Nephron (organoid): ENCODE data around the gene AGAP3.

ENCODE experiments used
- H3K27ac Mint-ChIP-seq, 3 experiments: 2 replicates each; pipeline ENCODE4 v1.8.0; 2020; ENCODE audit warnings: mixed read lengths in 3 of 3, mild to moderate bottlenecking in 2 of 3, moderate library complexity in 1 of 3
- H3K27me3 Mint-ChIP-seq: 2 replicates; pipeline ENCODE4 v1.8.0; 2021; ENCODE audit warnings: low read depth, mild to moderate bottlenecking, moderate library complexity, mixed read lengths
- H3K36me3 Mint-ChIP-seq: 2 replicates; pipeline ENCODE4 v1.8.0; 2020; ENCODE audit warnings: low read depth, mixed read lengths
- H3K4me1 Mint-ChIP-seq: 2 replicates; pipeline ENCODE4 v1.8.0; 2020; ENCODE audit warnings: mixed read lengths
- H3K4me3 Mint-ChIP-seq, 3 experiments: 2 replicates each; pipeline ENCODE4 v1.8.0; 2020; ENCODE audit warnings: mild to moderate bottlenecking in 3 of 3, mixed read lengths in 3 of 3, moderate library complexity in 2 of 3
- H3K9me3 Mint-ChIP-seq: 2 replicates; pipeline ENCODE4 v1.8.0; 2020; ENCODE audit warnings: mixed read lengths
- CTCF ChIP-seq, 3 experiments: fragments of 200-600 bp; sonication (generic); IDR thresholded peaks; one replicate each; pipeline ENCODE4 v1.5.0; 2021; ENCODE audit warnings: antibody characterized with exemption in 3 of 3; ENCODE audit not compliant: unreplicated experiment in 3 of 3

The AGAP3 gene

GRCh38 chr7:151056666-151057505 is 29.4 kb upstream of the AGAP3 start:
- Mint-ChIP-seq H3K27me3 (peaks cover 15% of the 10 kb centered on the region), H3K36me3 (peaks cover 5% of the 10 kb centered on the region), H3K27ac (peak overlapping the region; percentile 27 to 99 (median 97)), H3K9me3 (no peaks in the 10 kb centered on the region), H3K4me3 (peak overlapping the region; percentile 94 to 95 (median 94)), H3K4me1 (peaks cover 36% of the 10 kb centered on the region)
- TF ChIP-seq CTCF (IDR thresholded peaks at IDR 0.05; ENCODE audit: unreplicated experiment in 3 of 3): no peak

GRCh38 chr7:151057506-151057988 is 28.7 kb upstream of the AGAP3 start, which contains the start of gene CDK5:
Gene CDK5, minus strand, starts transcription at chr7:151057897. Its CDS starts 49 bp downstream, at chr7:151057848.
- no peak for TF ChIP-seq CTCF (IDR thresholded peaks at IDR 0.05; ENCODE audit: unreplicated experiment in 3 of 3)
- Mint-ChIP-seq H3K4me3 (peak within 1 kb of the TSS; percentile 94 to 95 (median 94)), H3K27ac (peak within 1 kb of the TSS; percentile 97 to 99 (median 99)), H3K36me3 (peaks cover 5% of the 10 kb centered on the region), H3K27me3 (peaks cover 15% of the 10 kb centered on the region), H3K4me1 (peaks cover 39% of the 10 kb centered on the region), H3K9me3 (no peaks in the 10 kb centered on the region)

- TF ChIP-seq CTCF (IDR thresholded peaks at IDR 0.05; ENCODE audit: unreplicated experiment in 3 of 3): no peak
- peaks cover 15% of the 10 kb centered on the region for H3K27me3 Mint-ChIP-seq
- H3K4me1 Mint-ChIP-seq: peaks cover 40% of the 10 kb centered on the region
- H3K9me3 Mint-ChIP-seq: no peaks in the 10 kb centered on the region
- H3K4me3 Mint-ChIP-seq: peak overlapping the region; percentile 94 to 95 (median 94)
- peaks cover 5% of the 10 kb centered on the region for H3K36me3 Mint-ChIP-seq
- H3K27ac Mint-ChIP-seq: peak overlapping the region; percentile 97 to 99 (median 99)
These were observed 28.1 kb upstream of the AGAP3 start for GRCh38 chr7:151057989-151058780.

DNA sequence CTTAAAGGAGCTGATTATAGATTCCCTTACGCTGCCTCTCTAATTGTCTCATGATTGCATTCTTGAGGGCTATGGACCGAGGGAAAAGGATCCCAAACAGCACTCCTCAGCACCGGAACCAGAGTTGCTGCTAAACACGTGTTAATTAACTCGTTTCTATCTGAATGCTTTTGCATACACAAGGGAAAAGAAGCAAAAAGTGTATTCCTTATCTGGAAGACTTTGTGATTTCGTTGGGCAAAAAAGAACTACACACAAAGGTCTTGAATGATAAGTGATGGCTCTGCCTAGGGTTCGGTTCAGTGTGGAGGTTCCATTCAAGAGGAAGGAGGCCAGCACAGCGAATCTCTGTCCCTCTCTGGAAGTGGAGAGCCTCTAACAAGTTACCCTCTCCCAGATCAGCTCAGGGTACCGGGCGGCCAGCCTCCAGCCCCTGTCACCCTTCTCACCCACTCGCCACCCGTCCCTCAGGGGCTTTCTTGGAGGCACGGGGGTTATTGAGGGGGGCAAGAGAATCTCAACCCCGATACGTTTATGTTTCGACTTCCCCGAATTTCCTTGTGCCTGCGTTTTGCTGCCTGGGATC is 27.4 kb upstream of the AGAP3 start:
- Mint-ChIP-seq H3K36me3 (peaks cover 7% of the 10 kb centered on the region), H3K4me1 (peaks cover 45% of the 10 kb centered on the region), H3K9me3 (no peaks in the 10 kb centered on the region), H3K27me3 (peaks cover 15% of the 10 kb centered on the region), H3K27ac (peak overlapping the region; percentile 97 to 99 (median 99)), H3K4me3 (peak overlapping the region; percentile 94 to 95 (median 94))
- TF ChIP-seq CTCF (IDR thresholded peaks at IDR 0.05; ENCODE audit: unreplicated experiment in 3 of 3): no peak

- Mint-ChIP-seq H3K27me3 (peaks cover 14% of the 10 kb centered on the region), H3K4me1 (peaks cover 45% of the 10 kb centered on the region), H3K4me3 (peak within 1 kb of the TSS; percentile 94 to 95 (median 94)), H3K36me3 (peaks cover 6% of the 10 kb centered on the region), H3K27ac (peak within 1 kb of the TSS; percentile 97 to 99 (median 99)), H3K9me3 (no peaks in the 10 kb centered on the region)
- TF ChIP-seq CTCF (IDR thresholded peaks at IDR 0.05; ENCODE audit: unreplicated experiment in 3 of 3): peak; percentile 48 to 63 (median 54)
These were observed 26.7 kb upstream of the AGAP3 start, which contains the start of gene SLC4A2 for GRCh38 chr7:151059367-151060112. Gene SLC4A2, plus strand, starts transcription at chr7:151059589. Its CDS starts 2,399 bp downstream, at chr7:151061988.
